GM21390 (cell line): Measurements from ENCODE around the gene SIMC1.
"Not testable (repeated sequence)": the region's sequence is repeated elsewhere in the genome, so short reads cannot be mapped to it uniquely, and the experiment has no call there.

ENCODE experiments used
- ATAC-seq: cut with Tn5 transposase; IDR thresholded peaks from one replicate; pipeline ENCODE4 v1.9.1; 2021; ENCODE audit not compliant: unreplicated experiment

The SIMC1 gene

GRCh38 chr5:176237971-176238644 is at the start of gene SIMC1:
Gene SIMC1, plus strand, starts transcription at chr5:176238424. Its CDS starts 85 bp downstream, at chr5:176238509.
- ATAC-seq: peak; percentile 78

- no peak for ATAC-seq
Measured at GRCh38 chr5:176188506-176189193, 49.6 kb upstream of the SIMC1 start.

GRCh38 chr5:176189857-176190256 is 48.4 kb upstream of the SIMC1 start:
- ATAC-seq: no peak

- ATAC-seq: no peak
Measured at GRCh38 chr5:176190886-176191755, 47.1 kb upstream of the SIMC1 start.

- no peak for ATAC-seq
Measured at GRCh38 chr5:176192094-176192721, 46.0 kb upstream of the SIMC1 start.

GRCh38 chr5:176192722-176193117 is 45.5 kb upstream of the SIMC1 start:
- ATAC-seq: not testable (repeated sequence)

GRCh38 chr5:176193636-176194035 is 44.6 kb upstream of the SIMC1 start:
- not testable (repeated sequence) for ATAC-seq

- not testable (repeated sequence) for ATAC-seq
Measured at GRCh38 chr5:176194238-176195083, 43.8 kb upstream of the SIMC1 start.

- not testable (repeated sequence) for ATAC-seq
Measured at GRCh38 chr5:176195084-176195413, 43.2 kb upstream of the SIMC1 start.

- ATAC-seq: not testable (repeated sequence)
Measured at GRCh38 chr5:176195487-176196207, 42.6 kb upstream of the SIMC1 start.

- ATAC-seq: not testable (repeated sequence)
Measured at GRCh38 chr5:176196781-176197180, 41.4 kb upstream of the SIMC1 start.

GRCh38 chr5:176197234-176197858 is 40.9 kb upstream of the SIMC1 start:
- not testable (repeated sequence) for ATAC-seq

- ATAC-seq: not testable (repeated sequence)
Measured at GRCh38 chr5:176198299-176198698, 39.9 kb upstream of the SIMC1 start.

GRCh38 chr5:176198991-176199733 is 39.1 kb upstream of the SIMC1 start:
- not testable (repeated sequence) for ATAC-seq

- ATAC-seq: not testable (repeated sequence)
Measured at GRCh38 chr5:176199803-176200399, 38.3 kb upstream of the SIMC1 start.

- ATAC-seq: no peak
Measured at GRCh38 chr5:176201811-176202210, 36.4 kb upstream of the SIMC1 start.

- ATAC-seq: no peak
Measured at GRCh38 chr5:176203086-176203485, 35.1 kb upstream of the SIMC1 start.

- ATAC-seq: not testable (repeated sequence)
Measured at GRCh38 chr5:176203535-176203934, 34.7 kb upstream of the SIMC1 start.
